ENCODE data around the gene RAP2B.

GRCh38 chr3:153165261-153165681, 3.2 kb downstream of the RAP2B start:
- TF ChIP-seq FOS (IDR thresholded peaks at IDR 0.05; ENCODE audit: borderline replicate concordance, insufficient read depth, low read length) (no peak), EZH2 (IDR thresholded peaks at IDR 0.05; ENCODE audit: borderline replicate concordance, low read depth, low read length, severe bottlenecking) (no peak), MAX (IDR thresholded peaks at IDR 0.05; ENCODE audit: insufficient read depth, insufficient read length) (no peak), POLR2A (IDR thresholded peaks at IDR 0.05; ENCODE audit: low read depth, low read length) (no peak), CTCF (IDR thresholded peaks at IDR 0.05; ENCODE audit: extremely low read depth in 1 of 2, insufficient read depth in 1 of 2, low read depth in 1 of 2, low read length in 2 of 2) (peak; percentile 9 to 10)

All from endothelial cell of umbilical vein (primary cell).